ENCODE results near the gene ZNF804A.

The ZNF804A gene

DNA sequence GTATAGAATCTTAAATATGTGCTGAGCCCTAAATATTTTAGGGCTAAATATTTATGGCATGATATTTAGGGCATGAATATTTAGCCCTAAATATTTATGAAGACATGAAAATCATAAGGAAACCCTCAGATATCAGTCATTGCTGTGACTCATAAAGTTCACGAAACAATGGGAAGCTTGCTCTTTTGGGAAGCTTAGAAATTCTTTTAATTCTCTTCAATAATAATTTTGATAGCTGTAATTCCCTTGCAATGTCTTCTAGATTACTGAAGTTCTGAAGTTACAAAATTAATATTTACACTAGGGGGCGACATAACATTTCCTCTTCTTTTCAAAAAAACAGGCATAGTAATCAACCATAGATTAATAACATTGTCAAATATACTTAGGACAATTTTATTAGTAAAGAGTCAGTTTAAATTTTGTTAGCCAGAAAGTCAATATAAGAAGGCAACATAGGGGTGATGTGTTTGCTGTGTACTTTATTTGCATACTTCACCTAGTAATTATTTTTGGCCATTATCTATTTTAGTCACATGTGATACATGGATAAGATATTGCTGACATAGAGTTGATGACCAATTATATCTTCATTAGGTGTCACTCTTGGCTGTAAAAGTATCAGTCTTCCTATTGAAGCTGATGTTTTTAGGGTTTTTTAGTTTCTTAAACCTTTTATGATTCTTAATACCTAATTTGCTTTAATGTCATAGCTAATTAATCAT lies 13.2 kb downstream of the ZNF804A start:
- DNase-seq, result peak; percentile 36

DNA sequence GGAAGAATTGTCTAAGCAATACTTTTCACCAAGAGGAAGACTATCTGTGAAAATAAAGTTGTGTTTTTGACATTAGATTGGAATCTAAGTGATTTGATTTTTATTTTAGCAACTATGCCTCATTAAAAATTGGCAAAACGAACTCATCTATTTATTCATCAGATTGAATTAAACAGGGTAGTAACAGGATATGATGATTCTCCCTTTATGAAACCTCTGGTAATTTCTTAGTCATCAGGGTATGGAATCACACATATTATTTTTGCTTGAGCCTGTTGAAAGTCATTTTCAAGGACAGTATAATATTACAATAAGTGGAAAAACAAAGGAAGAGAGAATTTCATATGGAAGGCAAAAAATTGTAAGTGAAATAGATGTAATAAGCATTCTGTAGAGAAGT lies 22.0 kb downstream of the ZNF804A start:
- DNase-seq, result no peak

DNA sequence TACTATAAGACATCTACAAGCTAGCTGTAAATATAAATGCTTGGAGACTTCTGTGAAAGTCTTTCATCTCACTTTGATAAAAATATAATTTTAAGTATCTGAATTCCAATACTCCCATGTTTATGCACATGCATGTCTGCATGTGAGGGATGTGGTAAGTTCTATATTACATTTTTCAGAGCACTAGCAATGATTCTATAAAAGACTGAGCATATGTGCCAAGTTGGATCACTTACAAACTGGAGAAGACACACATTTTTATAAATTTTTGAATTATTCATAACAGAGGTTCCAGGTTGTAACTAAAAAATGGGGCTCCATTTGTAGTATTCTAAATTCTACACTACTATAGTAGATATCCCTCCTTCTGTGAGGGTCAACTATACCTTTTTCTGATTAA lies 26.0 kb downstream of the ZNF804A start:
- no peak for DNase-seq

DNA sequence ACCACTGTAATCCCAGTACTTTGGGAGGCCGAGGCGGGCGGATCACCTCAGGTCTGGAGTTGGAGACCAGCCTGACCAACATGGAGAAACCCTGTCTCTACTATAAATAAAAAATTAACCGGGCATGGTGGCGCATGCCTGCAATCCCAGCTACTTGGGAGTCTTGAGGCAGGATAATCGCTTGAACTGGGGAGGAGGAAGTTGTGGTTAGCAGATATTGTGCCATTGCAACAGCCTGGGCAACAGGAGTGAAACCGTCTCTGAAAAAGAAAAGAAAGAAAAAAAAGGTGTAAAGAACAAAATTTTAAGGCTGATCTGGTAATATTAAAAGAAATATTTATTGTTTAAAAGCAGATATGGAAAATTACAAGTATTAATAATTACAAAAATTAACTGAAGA lies 29.7 kb downstream of the ZNF804A start:
- DNase-seq, result no peak

DNA sequence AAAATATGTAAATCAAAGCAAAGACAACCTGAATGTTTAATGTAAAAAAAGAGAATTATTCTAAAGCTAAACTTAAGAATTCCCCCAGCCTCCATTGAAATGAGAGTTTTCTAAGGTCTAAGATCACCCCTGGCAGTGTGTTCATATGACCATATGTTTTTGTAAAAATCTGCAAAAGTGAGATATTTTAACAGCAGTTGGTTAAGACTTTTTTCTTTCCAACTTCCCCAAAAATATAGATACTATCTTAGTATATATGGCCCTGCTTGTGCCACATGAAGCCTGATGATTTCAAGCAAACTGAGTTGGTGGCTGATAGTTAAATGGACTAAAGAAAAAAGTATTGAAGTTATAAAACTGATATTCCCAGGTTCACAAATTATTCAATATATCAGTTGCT lies 35.4 kb downstream of the ZNF804A start:
- DNase-seq, result no peak

DNA sequence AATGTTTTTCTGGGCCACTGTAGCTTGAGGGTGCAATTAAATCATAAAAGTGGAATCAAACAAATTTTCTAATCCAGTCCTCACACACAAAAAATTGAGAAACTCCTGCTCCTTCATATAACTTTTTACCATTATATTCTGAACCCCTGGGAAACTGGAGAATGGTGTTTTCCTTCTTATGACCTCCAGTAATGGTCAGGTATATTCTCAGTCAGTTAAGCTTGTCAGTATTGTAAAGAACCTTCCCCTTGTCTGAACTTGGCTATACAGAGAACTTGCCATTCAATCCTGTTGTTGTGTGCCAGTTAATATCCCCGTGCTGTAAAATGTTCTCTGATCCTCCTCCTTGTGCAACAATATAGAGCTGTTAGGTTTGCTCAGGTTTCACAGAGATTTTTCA lies 39.5 kb downstream of the ZNF804A start:
- DNase-seq, result no peak

GRCh38 chr2:184644685-184645084 lies 46.4 kb downstream of the ZNF804A start:
- no peak for DNase-seq

GRCh38 chr2:184646177-184646576 lies 47.8 kb downstream of the ZNF804A start:
- no peak for DNase-seq

- no peak for DNase-seq
Measured at GRCh38 chr2:184646593-184646992, 48.3 kb downstream of the ZNF804A start.

DNA sequence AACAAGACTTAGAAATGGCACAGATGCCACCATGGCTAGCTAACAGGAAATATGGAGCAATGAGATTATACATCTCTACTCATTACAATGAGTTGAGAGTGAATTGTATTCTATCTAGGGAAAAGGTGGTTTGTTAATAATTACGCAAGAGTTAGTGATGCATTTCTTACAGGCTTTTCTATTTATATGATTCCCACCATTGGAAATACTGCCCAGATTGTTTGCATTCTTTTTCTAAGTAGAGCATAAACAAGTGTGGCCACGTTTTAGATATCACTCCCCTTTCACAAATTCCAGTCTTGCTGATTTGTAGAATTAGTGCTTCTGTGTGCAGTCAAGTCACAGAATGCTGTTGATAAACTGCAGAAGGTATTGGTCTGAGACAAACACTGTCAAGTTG lies 56.6 kb downstream of the ZNF804A start:
- DNase-seq, result no peak

DNA sequence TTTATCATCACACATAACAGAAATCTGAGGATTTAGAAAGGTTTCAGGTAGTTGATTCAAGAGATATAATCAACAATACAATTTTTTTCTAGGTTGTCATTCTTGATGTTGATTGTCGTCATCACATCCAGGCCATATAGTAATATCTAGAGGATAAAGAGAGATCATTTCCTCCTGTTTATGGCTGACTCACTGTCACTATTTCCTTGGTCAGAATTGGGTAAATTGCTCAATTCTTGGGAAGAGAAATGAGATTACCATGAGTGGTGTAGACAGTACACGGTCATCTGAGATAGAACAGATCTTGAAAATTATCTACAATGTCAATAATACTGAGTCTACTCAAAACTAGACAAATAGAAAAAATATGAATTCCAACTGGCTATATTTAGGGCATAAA lies 78.8 kb downstream of the ZNF804A start:
- DNase-seq, result no peak

GRCh38 chr2:184679219-184680018 lies 81.1 kb downstream of the ZNF804A start:
- no peak for DNase-seq

DNA sequence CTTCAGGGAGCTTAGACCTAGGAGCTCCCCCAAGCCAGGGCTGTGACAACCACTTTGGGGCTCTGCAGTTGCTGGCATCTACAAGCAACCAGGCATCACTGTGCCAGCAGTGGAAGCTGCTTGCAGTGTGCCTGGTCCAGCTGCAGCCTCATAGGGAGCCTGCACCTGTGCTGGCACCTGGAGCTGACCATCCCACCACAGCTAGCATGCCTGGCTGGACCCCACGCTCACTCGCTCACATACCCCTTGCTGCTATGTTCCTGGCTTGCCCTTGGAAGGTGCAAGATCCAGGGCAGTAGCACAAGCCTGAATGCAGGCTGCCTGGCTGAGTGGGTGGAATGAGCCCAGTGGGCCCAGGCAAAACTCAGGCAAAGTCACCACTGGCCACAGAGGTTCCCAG lies 82.5 kb downstream of the ZNF804A start:
- no peak for DNase-seq

- no peak for DNase-seq
Measured at GRCh38 chr2:184681642-184682321, 83.5 kb downstream of the ZNF804A start.

DNA sequence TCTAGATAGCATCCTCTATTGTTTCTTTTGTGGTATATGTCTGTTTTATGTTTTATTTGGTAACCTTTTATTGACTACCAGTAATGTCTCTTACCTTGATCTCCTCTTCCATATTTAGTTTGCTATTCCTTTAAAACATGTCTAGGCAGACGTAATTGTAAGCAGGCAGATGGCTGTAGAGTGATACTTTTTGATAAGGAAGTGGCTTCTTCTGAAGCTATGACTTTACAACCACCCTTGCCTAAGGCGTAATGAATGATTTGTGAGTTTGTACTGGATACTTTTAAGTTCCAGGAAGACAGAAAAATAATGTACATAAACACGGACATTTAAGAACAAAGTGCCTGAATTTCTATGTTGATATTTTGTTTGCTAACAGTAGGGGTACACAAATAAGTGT lies 85.6 kb downstream of the ZNF804A start:
- DNase-seq, result no peak

GRCh38 chr2:184685999-184686841 lies 87.9 kb downstream of the ZNF804A start:
- no peak for DNase-seq

GRCh38 chr2:184689638-184690037 lies 91.3 kb downstream of the ZNF804A start:
- no peak for DNase-seq

- DNase-seq, result peak; percentile 94
Measured at GRCh38 chr2:184692141-184692734, 93.9 kb downstream of the ZNF804A start.

- DNase-seq, result no peak
Measured at GRCh38 chr2:184696644-184697043, 98.3 kb downstream of the ZNF804A start.

DNA sequence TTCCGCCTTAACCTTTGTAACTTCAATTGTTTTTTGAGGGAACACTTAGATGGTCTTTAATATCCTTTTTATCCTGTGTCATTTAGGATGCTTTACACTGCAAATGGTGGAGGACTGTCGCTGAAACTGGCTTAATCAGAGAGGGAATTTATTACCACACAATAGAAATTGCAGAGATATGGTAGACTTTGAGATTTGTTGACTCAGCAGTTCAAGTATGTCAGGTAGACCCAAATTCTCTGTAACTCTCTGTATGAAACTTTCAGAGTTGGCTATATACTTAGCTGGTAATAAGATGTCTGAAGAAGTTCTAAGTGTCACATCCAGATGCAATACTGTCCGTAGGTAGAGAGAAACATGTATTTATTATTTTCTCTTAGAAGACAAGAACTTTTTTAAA lies 100.1 kb downstream of the ZNF804A start:
- DNase-seq, result no peak

GRCh38 chr2:184721881-184722280 lies 123.6 kb downstream of the ZNF804A start:
- DNase-seq, result no peak

DNA sequence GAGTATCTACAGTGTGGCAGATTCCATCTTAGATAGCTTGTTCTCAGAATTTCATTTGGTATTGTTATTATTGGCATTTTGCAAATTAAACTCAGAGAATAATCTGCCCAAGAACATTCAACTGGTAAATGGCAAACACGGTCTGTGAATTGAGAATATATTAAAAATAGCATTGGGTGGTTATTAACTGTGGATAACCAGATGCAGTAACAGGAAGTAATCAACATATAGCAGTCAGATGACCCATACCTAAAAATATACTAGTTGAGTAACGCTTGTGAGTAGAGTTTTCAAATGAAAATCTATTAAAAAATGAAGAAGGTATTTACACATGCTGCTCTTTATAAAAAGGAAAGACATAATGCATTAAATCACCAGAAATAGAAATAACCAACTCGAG lies 129.5 kb downstream of the ZNF804A start:
- no peak for DNase-seq

- no peak for DNase-seq
Measured at GRCh38 chr2:184728411-184728810, 130.1 kb downstream of the ZNF804A start.
